ENCODE results near the gene SHISAL2A.

GRCh38 chr1:52597912-52598311, 35.1 kb upstream of the SHISAL2A start:
- TF ChIP-seq, protein P1, sequence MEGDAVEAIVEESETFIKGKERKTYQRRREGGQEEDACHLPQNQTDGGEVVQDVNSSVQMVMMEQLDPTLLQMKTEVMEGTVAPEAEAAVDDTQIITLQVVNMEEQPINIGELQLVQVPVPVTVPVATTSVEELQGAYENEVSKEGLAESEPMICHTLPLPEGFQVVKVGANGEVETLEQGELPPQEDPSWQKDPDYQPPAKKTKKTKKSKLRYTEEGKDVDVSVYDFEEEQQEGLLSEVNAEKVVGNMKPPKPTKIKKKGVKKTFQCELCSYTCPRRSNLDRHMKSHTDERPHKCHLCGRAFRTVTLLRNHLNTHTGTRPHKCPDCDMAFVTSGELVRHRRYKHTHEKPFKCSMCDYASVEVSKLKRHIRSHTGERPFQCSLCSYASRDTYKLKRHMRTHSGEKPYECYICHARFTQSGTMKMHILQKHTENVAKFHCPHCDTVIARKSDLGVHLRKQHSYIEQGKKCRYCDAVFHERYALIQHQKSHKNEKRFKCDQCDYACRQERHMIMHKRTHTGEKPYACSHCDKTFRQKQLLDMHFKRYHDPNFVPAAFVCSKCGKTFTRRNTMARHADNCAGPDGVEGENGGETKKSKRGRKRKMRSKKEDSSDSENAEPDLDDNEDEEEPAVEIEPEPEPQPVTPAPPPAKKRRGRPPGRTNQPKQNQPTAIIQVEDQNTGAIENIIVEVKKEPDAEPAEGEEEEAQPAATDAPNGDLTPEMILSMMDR (IDR thresholded peaks at IDR 0.05; ENCODE audit: extremely low read depth in 1 of 2, insufficient read depth in 1 of 2, low read depth in 1 of 2, low read length in 2 of 2), result no peak
- TF ChIP-seq POLR2A (IDR thresholded peaks at IDR 0.05; ENCODE audit: low read depth, low read length), result no peak
- TF ChIP-seq JUN (IDR thresholded peaks at IDR 0.05; ENCODE audit: borderline replicate concordance, insufficient read depth, insufficient read length, low read depth), result no peak
- TF ChIP-seq POLR2AphosphoS5 (IDR thresholded peaks at IDR 0.05; ENCODE audit: insufficient read depth, low read depth, low read length), result no peak
- TF ChIP-seq MYC (IDR thresholded peaks at IDR 0.05; ENCODE audit: low read depth, low read length), result no peak
- TF ChIP-seq EZH2 (IDR thresholded peaks at IDR 0.05; ENCODE audit: borderline replicate concordance, low read depth, low read length, severe bottlenecking), result no peak
- TF ChIP-seq, protein P2, sequence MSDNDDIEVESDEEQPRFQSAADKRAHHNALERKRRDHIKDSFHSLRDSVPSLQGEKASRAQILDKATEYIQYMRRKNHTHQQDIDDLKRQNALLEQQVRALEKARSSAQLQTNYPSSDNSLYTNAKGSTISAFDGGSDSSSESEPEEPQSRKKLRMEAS (IDR thresholded peaks at IDR 0.05; ENCODE audit: insufficient read depth, insufficient read length), result no peak
- no peak for TF ChIP-seq FOS (IDR thresholded peaks at IDR 0.05; ENCODE audit: borderline replicate concordance, insufficient read depth, low read length)
- TF ChIP-seq GATA2 (IDR thresholded peaks at IDR 0.05; ENCODE audit: insufficient read depth, insufficient read length, low read depth, low read length), result no peak

All from endothelial cell of umbilical vein (primary cell).